K562 (cell line): ENCODE measurements around the gene SMG7. TPM values are rescaled to one million over a fixed set of nuclear protein-coding genes. Genes with fewer than 3 reads are reported as not detected.

Experiments
- CEBPB ChIP-seq: fragments of 450-650 bp; IDR thresholded peaks from 2 replicates; pipeline ENCODE4 v1.6.1; 2016; ENCODE audit warnings: missing genetic modification characterization, missing compliant biosample characterization
- EGR1 ChIP-seq: fragments of 450-650 bp; conservative IDR thresholded peaks from 2 replicates; pipeline ENCODE4 v1.6.1; 2017; ENCODE audit warnings: mild to moderate bottlenecking
- HDAC1 ChIP-seq, 2 experiments: fragments of 450-650 bp; IDR thresholded peaks; 2 replicates each; pipeline ENCODE4 v1.6.1; 2016 to 2017; ENCODE audit warnings: inconsistent platforms in 1 of 2, mild to moderate bottlenecking in 1 of 2, moderate library complexity in 1 of 2
- HDAC2 ChIP-seq: fragments of 450-650 bp; IDR thresholded peaks from 2 replicates; pipeline ENCODE4 v1.6.1; 2016; ENCODE audit warnings: mild to moderate bottlenecking
- HIVEP1 ChIP-seq: fragments of 250-450 bp; sonication (Bioruptor Pico); IDR thresholded peaks from 2 replicates; pipeline ENCODE4 v1.4.0; 2020; ENCODE audit warnings: mild to moderate bottlenecking
- POLR2A ChIP-seq: fragments of 450-650 bp; conservative IDR thresholded peaks from 2 replicates; pipeline ENCODE4 v1.6.1; 2016
- RBFOX2 ChIP-seq: fragments of 200-400 bp; formaldehyde crosslinking; IDR thresholded peaks from 2 replicates; pipeline ENCODE4 v1.6.1; 2017; ENCODE audit warnings: low read depth, mild to moderate bottlenecking, low read length, moderate library complexity
- RNF219 ChIP-seq: fragments of 250-450 bp; sonication (Bioruptor Pico); IDR thresholded peaks from 2 replicates; pipeline ENCODE4 v1.5.0; 2022; ENCODE audit warnings: mild to moderate bottlenecking
- SAFB ChIP-seq: fragments of 200-400 bp; formaldehyde crosslinking; IDR thresholded peaks from 2 replicates; pipeline ENCODE4 v1.6.1; 2017; ENCODE audit warnings: low read depth, low read length, borderline replicate concordance
- TCFL5 ChIP-seq: fragments of 250-450 bp; sonication (Bioruptor Pico); conservative IDR thresholded peaks from 2 replicates; pipeline ENCODE4 v1.6.1; 2021; ENCODE audit warnings: mild to moderate bottlenecking, moderate library complexity, matching md5 sums
- YY1 ChIP-seq, 3 experiments: IDR thresholded peaks; 2 replicates each; pipeline ENCODE4 v1.6.1; 2011; ENCODE audit warnings: low read length in 2 of 3, mild to moderate bottlenecking in 2 of 3, moderate library complexity in 2 of 3, borderline replicate concordance in 1 of 3, control low read depth in 1 of 3, low read depth in 1 of 3; ENCODE audit not compliant: insufficient read depth in 3 of 3, insufficient replicate concordance in 2 of 3, control insufficient read depth in 1 of 3, insufficient read length in 1 of 3; ENCODE audit errors: extremely low read depth in 1 of 3
- ZEB2 ChIP-seq: fragments of 450-650 bp; IDR thresholded peaks from 2 replicates; pipeline ENCODE4 v1.6.1; 2016
- ZNF780A ChIP-seq: fragments of 250-450 bp; sonication (Bioruptor Pico); IDR thresholded peaks from 2 replicates; pipeline ENCODE4 v1.5.0; 2021; ENCODE audit warnings: mild to moderate bottlenecking
- polyA plus RNA-seq, 8 experiments: library from polyadenylated mRNA; depleted of rRNA in 4 of 8; stranded (reverse) in 5 of 8; unstranded in 3 of 8; fragments of >200 nt; fragmentation: Nextera tagmentation in 2 of 8; fragmentation: Illumina TruSeq in 1 of 8; extraction: Ambion mirVana in 2 of 8; extraction: Trizol in 1 of 8; gene quantifications; 2 replicates each; pipeline versions ENCODE4 v1.2.1 to v1.2.3, GENCODE V29; 2011 to 2014; ENCODE audit warnings: inconsistent platforms in 1 of 8, missing spikeins in 1 of 8
- total RNA-seq, 7 experiments: library from RNA; depleted of rRNA in 6 of 7; stranded (reverse); fragments of >200 nt in 6 of 7; fragmentation: Illumina TruSeq in 2 of 7; extraction: Trizol in 2 of 7; gene quantifications; 2 replicates each; pipeline versions ENCODE4 v1.2.1 to v1.2.3, GENCODE V29; 2011 to 2021; ENCODE audit warnings: low replicate concordance in 1 of 7
- TF ChIP-seq, protein P1 (sequence below): sonication (generic); formaldehyde crosslinking; IDR thresholded peaks from 2 replicates; pipeline ENCODE4 v1.8.0; 2022; ENCODE audit warnings: mild to moderate bottlenecking, missing genetic modification reagents
- TF ChIP-seq, protein P2 (sequence below), 2 experiments: fragments of 250-450 bp in 1 of 2; fragments of 450-650 bp in 1 of 2; sonication (Bioruptor Pico) in 1 of 2; IDR thresholded peaks; 2 replicates each; pipeline versions ENCODE4 v1.6.1 to v1.8.0; 2016 to 2021; ENCODE audit warnings: mild to moderate bottlenecking in 2 of 2, moderate library complexity in 2 of 2, missing compliant biosample characterization in 1 of 2, missing genetic modification characterization in 1 of 2

The SMG7 gene
- total and polyA plus RNA-seq, 9 of the 15 experiments (the other 6 are each of a cell fraction or from before 2014, with no cell fraction given), result 12.4 to 74.6 (median 29.0) TPM

GRCh38 chr1:183472488-183473216 is at the start of gene SMG7 (continued):
- TF ChIP-seq, protein P1, sequence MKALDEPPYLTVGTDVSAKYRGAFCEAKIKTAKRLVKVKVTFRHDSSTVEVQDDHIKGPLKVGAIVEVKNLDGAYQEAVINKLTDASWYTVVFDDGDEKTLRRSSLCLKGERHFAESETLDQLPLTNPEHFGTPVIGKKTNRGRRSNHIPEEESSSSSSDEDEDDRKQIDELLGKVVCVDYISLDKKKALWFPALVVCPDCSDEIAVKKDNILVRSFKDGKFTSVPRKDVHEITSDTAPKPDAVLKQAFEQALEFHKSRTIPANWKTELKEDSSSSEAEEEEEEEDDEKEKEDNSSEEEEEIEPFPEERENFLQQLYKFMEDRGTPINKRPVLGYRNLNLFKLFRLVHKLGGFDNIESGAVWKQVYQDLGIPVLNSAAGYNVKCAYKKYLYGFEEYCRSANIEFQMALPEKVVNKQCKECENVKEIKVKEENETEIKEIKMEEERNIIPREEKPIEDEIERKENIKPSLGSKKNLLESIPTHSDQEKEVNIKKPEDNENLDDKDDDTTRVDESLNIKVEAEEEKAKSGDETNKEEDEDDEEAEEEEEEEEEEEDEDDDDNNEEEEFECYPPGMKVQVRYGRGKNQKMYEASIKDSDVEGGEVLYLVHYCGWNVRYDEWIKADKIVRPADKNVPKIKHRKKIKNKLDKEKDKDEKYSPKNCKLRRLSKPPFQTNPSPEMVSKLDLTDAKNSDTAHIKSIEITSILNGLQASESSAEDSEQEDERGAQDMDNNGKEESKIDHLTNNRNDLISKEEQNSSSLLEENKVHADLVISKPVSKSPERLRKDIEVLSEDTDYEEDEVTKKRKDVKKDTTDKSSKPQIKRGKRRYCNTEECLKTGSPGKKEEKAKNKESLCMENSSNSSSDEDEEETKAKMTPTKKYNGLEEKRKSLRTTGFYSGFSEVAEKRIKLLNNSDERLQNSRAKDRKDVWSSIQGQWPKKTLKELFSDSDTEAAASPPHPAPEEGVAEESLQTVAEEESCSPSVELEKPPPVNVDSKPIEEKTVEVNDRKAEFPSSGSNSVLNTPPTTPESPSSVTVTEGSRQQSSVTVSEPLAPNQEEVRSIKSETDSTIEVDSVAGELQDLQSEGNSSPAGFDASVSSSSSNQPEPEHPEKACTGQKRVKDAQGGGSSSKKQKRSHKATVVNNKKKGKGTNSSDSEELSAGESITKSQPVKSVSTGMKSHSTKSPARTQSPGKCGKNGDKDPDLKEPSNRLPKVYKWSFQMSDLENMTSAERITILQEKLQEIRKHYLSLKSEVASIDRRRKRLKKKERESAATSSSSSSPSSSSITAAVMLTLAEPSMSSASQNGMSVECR (CRISPR knock-in tag), result peak; percentile 52; the same call in 1 of the 2 replicates
- TF ChIP-seq HDAC1 (IDR thresholded peaks at IDR 0.05) (peak in 1 of 2 experiments; percentile 73; a peak in 2 of 4 replicates), RNF219 (no peak), YY1 (IDR thresholded peaks at IDR 0.05; ENCODE audit: borderline replicate concordance in 1 of 3, control insufficient read depth in 1 of 3, extremely low read depth in 1 of 3, insufficient read depth in 3 of 3, insufficient read length in 1 of 3, insufficient replicate concordance in 2 of 3, low read depth in 1 of 3, low read length in 2 of 3) (peak; percentile 71 to 94 (median 89)), ZNF780A (no peak), POLR2A (peak; percentile 81), TCFL5 (CRISPR knock-in tag) (no peak), EGR1 (peak; percentile 41), HIVEP1 (CRISPR knock-in tag) (no peak), CEBPB (no peak), SAFB (peak; percentile 64; the same call in 1 of the 2 replicates), RBFOX2 (peak; percentile 85), HDAC2 (0 out of 2 replicates have a peak, but pooled peaks have one; percentile 59), ZEB2 (peak; percentile 56; the same call in 1 of the 2 replicates)
- TF ChIP-seq, protein P2, sequence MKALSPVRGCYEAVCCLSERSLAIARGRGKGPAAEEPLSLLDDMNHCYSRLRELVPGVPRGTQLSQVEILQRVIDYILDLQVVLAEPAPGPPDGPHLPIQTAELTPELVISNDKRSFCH (CRISPR knock-in tag; IDR thresholded peaks at IDR 0.05), result no peak
- TF ChIP-seq, protein P2 (tag; IDR thresholded peaks at IDR 0.05), result peak; percentile 37; the same call in 1 of the 2 replicates
